ENCODE results near the gene CNOT6. TPM values are rescaled to one million over a fixed set of nuclear protein-coding genes. Genes with fewer than 3 reads are reported as not detected.

The CNOT6 gene
- polyA plus RNA-seq, 6 donors from 2014 or later = 0.84 to 8.8 (median 6.3) TPM

DNA sequence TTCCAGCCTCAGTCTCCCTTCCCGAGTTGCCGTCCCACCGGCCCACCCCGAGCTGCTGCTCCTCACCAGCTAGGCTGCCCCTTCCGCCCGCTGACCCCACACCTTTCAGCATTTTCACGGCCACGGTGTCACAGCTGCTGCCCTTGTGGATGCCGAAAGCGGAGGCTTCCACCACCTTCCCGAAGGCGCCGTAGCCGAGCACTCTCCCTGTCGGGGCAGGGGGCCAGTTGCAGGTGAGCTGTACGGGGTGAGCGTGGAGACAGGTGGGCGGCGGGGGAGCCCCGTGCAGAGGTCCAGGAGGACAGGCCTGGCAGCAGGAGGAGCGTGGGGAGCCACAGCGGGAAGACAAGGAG lies 125.4 kb downstream of the CNOT6 start:
- no peak for ATAC-seq (ENCODE audit: low read depth in 2 of 2)
- H3K9me3 Mint-ChIP-seq = no peaks in the 10 kb centered on the region
- H3K36me3 Mint-ChIP-seq = no peaks in the 10 kb centered on the region
- peaks cover 0 to 8% (median 0%) of the 10 kb centered on the region in 3 donors for H3K27me3 Mint-ChIP-seq
- peak overlapping the region in 1 of 8 donors; percentile 73 for H3K4me3 Mint-ChIP-seq
- no peak for DNase-seq
- no peak overlapping the region for H3K27ac Mint-ChIP-seq
- peaks cover 2 to 6% (median 4%) of the 10 kb centered on the region in 3 donors for H3K4me1 Mint-ChIP-seq

DNA sequence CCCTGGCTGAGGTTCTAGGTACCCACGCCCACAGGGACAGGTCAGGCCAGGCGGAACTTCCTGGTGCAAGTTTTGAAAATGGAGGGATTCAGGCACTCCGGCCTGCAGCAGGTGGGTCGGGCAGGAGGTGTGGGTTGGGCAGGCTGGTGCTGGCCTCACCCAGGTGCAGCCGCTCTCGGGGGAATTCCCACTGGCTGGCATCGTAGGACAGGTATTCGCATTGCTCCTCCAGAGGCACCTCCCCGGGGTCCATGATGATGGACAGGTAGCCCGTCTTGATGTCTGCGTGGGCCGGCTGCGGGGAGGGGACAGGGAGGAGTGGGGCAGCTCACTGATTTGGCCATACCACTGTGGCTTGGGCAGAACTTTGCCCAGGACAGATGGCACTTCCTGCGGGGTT lies 125.8 kb downstream of the CNOT6 start:
- H3K4me3 Mint-ChIP-seq = no peak overlapping the region
- H3K36me3 Mint-ChIP-seq = no peaks in the 10 kb centered on the region
- H3K27me3 Mint-ChIP-seq = peaks cover 0 to 8% (median 0%) of the 10 kb centered on the region in 3 donors
- ATAC-seq (ENCODE audit: low read depth in 2 of 2) (no peak), DNase-seq (no peak)
- H3K27ac Mint-ChIP-seq = no peak overlapping the region
- no peaks in the 10 kb centered on the region for H3K9me3 Mint-ChIP-seq
- peaks cover 2 to 6% (median 4%) of the 10 kb centered on the region in 3 donors for H3K4me1 Mint-ChIP-seq

DNA sequence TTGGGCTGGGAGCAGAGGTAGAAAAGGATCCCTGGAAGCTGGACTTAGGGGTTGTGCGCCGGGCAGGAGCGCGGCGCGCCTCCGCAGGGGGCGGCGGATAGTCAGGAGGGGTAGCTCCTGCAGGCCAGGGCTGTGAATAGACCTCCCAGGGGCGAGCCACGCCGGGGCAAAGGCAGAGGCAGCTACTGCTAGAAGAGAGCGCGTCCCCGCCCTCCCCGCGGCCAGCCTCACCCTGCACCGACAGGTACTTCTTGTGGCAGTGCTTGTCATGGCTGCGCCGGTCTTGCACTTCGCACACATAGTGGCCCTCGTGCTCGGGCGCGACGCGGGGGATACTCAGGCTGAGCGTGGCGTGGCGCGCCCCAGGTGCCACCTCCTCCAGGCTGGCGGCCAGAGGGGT lies 127.1 kb downstream of the CNOT6 start:
- no peak for DNase-seq
- no peaks in the 10 kb centered on the region for H3K36me3 Mint-ChIP-seq
- no peak overlapping the region for H3K4me3 Mint-ChIP-seq
- H3K27me3 Mint-ChIP-seq = peaks cover 0 to 8% (median 0%) of the 10 kb centered on the region in 3 donors
- no peak overlapping the region for H3K27ac Mint-ChIP-seq
- H3K9me3 Mint-ChIP-seq = no peaks in the 10 kb centered on the region
- H3K4me1 Mint-ChIP-seq = peaks cover 4 to 6% (median 4%) of the 10 kb centered on the region in 3 donors
- no peak for ATAC-seq (ENCODE audit: low read depth in 2 of 2)

DNA sequence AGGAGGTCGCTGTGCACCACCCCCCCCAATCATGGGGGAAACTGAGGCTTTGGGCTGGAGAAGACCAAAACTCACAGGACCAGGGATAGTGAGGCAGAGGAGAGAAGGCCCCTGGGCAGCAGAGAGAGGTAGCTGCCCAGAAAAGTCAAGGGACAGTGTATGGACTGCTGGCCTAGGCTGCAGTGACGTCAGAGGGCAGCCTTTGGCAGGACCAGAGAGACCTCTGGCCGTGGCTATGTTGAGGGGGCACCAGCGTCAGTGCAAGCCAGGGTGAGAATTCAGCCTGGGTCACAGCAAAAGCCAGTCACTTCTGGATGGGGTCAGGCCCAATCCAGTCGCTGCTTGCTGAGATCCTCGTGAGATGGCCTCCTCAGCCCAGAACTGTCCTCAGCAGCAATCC lies 128.7 kb downstream of the CNOT6 start:
- H3K4me3 Mint-ChIP-seq = no peak overlapping the region
- peaks cover 0 to 8% (median 0%) of the 10 kb centered on the region in 3 donors for H3K27me3 Mint-ChIP-seq
- no peak for DNase-seq
- H3K4me1 Mint-ChIP-seq = peaks cover 4 to 6% (median 4%) of the 10 kb centered on the region in 3 donors
- no peak overlapping the region for H3K27ac Mint-ChIP-seq
- ATAC-seq (ENCODE audit: low read depth in 2 of 2) = no peak
- no peaks in the 10 kb centered on the region for H3K36me3 Mint-ChIP-seq
- no peaks in the 10 kb centered on the region for H3K9me3 Mint-ChIP-seq

DNA sequence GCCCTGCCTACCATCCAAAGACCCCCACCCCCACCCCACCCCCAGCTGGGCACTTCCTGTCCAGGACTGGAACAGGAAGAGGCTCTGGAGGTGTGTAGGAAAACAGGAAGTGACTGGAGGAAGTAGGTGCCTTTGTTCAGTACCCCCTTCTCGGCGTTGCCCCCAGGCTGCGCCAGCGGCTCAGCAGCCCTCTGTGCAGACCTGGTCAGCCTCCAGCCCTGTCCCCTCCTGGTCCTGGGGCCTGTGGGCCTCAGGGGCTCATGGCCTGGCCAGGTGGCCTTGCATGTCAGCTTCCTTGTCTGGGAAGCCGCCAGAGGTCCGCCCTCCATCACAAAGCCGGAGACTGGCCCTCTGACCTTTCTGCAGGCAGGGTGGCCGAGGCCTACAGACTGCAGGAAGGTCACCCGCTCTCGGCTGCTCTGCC lies 129.2 kb downstream of the CNOT6 start:
- peaks cover 4 to 6% (median 4%) of the 10 kb centered on the region in 3 donors for H3K4me1 Mint-ChIP-seq
- no peaks in the 10 kb centered on the region for H3K36me3 Mint-ChIP-seq
- no peak overlapping the region for H3K4me3 Mint-ChIP-seq
- ATAC-seq (ENCODE audit: low read depth in 2 of 2) (no peak), DNase-seq (no peak)
- peaks cover 0 to 8% (median 0%) of the 10 kb centered on the region in 3 donors for H3K27me3 Mint-ChIP-seq
- no peaks in the 10 kb centered on the region for H3K9me3 Mint-ChIP-seq
- no peak overlapping the region for H3K27ac Mint-ChIP-seq

DNA sequence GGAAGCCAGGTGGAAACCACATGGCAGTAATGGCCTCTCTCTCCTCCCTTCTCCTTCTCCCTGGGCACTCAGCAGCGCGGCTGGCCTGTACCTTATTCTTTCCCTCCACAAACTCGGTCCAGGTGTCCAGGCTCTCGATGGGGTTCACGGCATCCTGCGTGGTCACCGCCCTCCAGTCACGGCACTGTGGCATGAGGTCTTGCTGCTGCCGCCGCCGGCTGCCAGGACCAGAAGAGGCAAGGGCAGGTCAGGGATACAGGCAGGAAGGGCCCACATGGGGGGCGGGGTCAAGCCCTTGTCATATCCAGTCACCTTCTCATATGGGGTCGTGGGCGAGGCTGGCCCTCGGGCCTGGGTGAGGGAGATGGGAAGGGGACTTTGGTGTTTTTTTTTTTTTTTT lies 129.7 kb downstream of the CNOT6 start:
- no peak for DNase-seq
- no peaks in the 10 kb centered on the region for H3K9me3 Mint-ChIP-seq
- ATAC-seq (ENCODE audit: low read depth in 2 of 2) = no peak
- H3K4me1 Mint-ChIP-seq = peaks cover 4 to 6% (median 4%) of the 10 kb centered on the region in 3 donors
- no peaks in the 10 kb centered on the region for H3K36me3 Mint-ChIP-seq
- no peak overlapping the region for H3K4me3 Mint-ChIP-seq
- H3K27me3 Mint-ChIP-seq = peaks cover 0 to 8% (median 0%) of the 10 kb centered on the region in 3 donors
- H3K27ac Mint-ChIP-seq = peak overlapping the region in 2 of 6 donors; percentile 70 to 80

DNA sequence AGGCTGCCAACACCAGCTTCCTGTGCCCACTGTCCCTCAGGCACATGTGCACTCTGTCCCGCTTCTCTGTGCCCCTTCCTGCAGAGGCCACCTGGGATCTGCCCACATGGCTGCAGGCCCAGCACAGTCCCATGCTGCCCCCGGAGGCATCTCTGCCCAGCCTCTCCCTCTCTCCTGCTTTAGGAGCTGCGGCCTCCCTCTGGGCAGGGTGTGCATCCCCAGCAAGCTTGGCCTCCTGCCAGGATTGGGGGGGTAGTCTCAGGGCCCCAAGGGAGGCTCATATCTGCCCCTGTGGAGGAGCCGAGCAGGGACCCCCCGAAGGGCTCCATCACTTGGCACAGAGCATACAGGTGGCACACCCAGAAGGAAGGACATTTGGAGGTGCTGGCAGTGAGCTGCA lies 130.4 kb downstream of the CNOT6 start:
- H3K36me3 Mint-ChIP-seq = no peaks in the 10 kb centered on the region
- ATAC-seq (ENCODE audit: low read depth in 2 of 2) (no peak), DNase-seq (no peak)
- H3K27ac Mint-ChIP-seq = no peak overlapping the region
- H3K27me3 Mint-ChIP-seq = peaks cover 0 to 6% (median 0%) of the 10 kb centered on the region in 3 donors
- H3K9me3 Mint-ChIP-seq = no peaks in the 10 kb centered on the region
- no peak overlapping the region for H3K4me3 Mint-ChIP-seq
- peaks cover 4 to 5% (median 4%) of the 10 kb centered on the region in 3 donors for H3K4me1 Mint-ChIP-seq

DNA sequence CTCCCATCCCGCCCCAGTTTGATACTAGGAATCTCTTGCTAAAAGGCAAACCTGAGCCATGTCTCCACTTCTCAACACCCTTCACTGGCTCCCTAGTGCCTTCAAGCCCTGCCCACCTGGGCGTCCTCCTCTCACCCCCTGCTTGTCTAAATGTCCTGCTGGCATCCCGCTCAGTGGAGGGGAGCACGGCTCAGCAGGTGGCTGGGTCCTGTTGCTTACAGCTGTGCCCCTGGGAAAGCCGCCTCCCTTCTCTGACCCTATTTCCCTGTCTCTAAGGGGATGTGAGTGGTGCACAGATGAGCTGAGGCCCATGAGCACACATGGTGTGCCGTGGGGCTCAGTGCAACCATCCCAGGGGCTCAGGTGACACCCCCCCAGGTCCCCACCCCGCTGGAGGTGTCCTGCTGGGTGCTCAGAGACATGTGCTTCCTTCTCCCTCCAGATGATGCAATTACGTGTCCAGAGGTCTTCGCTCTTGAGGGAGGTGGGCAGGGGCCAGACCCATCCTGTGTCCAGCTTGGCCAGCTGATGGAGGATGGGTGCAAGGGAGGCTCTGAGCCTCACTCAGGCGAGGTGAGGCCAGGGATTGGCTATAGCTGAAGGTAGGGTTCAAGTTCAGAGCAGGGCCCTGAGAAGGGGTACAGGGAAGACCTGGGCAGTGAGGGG lies 131.1 kb downstream of the CNOT6 start:
- Mint-ChIP-seq H3K9me3 (no peaks in the 10 kb centered on the region), H3K36me3 (no peaks in the 10 kb centered on the region), H3K4me3 (peak overlapping the region in 1 of 8 donors; percentile 71), H3K27me3 (no peaks in the 10 kb centered on the region), H3K4me1 (peaks cover 0 to 4% (median 4%) of the 10 kb centered on the region in 3 donors), H3K27ac (no peak overlapping the region)
- ATAC-seq (ENCODE audit: low read depth in 2 of 2) = no peak
- DNase-seq = no peak

DNA sequence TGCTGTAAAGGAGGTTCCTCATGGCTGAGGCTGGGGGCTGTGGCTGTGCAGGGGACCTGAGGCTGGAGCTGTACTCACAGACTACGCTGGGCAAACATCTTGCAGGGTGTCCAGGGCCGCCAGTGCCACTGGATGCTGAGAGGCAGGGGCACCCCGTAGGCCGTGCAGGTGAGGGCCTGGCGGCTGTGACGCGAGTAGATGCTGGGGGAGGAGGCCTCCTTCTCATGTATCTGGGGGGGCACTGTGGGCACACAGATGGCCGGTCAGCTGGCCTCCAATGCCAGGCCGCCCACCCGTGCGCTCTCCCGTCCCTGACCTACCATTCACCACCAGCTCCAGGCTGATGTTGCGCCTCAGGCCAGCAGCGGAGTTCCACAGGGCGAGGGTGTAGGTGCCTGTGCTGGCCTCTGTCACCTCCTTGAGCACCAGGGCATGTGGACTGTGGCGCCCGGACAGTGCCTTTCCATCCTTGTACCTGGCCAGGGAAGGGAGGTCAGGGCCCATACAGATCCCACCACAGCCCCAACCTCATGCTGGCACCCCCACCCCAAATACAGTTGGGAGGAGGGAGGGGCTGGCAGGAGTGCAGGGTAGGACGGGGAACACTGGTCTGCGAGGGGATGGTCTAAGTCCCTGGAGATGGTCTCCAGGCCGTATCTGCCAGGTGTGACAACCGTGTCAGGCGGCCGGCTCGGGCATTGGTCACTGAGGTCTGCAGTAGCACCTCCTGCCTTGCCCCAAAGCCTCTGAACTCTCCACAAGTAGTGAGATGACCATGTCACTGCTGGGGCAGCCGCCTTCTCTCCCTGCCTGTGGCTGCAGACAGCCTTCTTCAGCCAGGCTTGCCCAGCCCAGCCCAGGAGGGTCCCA lies 131.8 kb downstream of the CNOT6 start:
- no peak overlapping the region for H3K27ac Mint-ChIP-seq
- no peaks in the 10 kb centered on the region for H3K36me3 Mint-ChIP-seq
- no peak overlapping the region for H3K4me3 Mint-ChIP-seq
- DNase-seq (no peak), ATAC-seq (ENCODE audit: low read depth in 2 of 2) (no peak)
- H3K9me3 Mint-ChIP-seq = no peaks in the 10 kb centered on the region
- H3K4me1 Mint-ChIP-seq = peaks cover 0 to 4% (median 4%) of the 10 kb centered on the region in 3 donors
- H3K27me3 Mint-ChIP-seq = no peaks in the 10 kb centered on the region

DNA sequence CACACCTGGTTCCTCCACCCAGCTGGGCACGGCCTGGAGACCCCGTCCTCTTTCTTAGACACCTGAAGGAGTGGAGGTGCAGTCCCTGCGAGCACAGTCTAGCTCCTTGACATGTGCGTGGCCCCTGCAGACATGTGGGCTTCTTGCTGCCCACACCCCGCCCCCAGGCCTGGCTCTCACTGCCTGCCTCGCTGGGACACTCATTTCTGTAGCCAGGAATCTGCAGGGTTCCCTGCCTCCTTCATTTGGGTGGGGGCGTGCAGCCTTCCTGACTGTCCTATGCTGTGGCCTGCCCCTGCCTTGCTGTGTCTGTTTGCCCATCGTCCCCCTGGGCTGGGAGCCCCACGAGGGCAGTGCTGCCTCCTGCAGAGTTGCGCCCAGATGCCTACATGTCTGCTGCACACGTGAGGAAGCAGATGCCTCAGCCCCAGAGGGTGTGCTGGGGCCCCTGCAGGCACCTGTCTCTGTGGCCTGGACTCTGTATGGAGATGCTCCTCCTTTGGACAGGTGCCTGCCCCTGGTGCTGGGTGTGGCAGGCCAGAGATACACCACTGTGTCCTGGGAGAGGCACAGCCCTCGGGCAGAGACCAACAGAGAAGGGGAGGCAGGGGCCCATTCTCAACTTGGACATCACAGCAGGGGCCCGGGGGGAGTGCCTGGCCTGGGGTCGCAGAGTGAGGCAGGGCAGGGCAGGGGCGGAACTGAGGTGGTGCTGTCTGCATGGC lies 132.6 kb downstream of the CNOT6 start:
- Mint-ChIP-seq H3K4me3 (no peak overlapping the region), H3K36me3 (no peaks in the 10 kb centered on the region), H3K27me3 (no peaks in the 10 kb centered on the region), H3K9me3 (no peaks in the 10 kb centered on the region), H3K4me1 (peaks cover 0 to 4% (median 4%) of the 10 kb centered on the region in 3 donors), H3K27ac (no peak overlapping the region)
- DNase-seq = no peak
- ATAC-seq (ENCODE audit: low read depth in 2 of 2) = no peak

DNA sequence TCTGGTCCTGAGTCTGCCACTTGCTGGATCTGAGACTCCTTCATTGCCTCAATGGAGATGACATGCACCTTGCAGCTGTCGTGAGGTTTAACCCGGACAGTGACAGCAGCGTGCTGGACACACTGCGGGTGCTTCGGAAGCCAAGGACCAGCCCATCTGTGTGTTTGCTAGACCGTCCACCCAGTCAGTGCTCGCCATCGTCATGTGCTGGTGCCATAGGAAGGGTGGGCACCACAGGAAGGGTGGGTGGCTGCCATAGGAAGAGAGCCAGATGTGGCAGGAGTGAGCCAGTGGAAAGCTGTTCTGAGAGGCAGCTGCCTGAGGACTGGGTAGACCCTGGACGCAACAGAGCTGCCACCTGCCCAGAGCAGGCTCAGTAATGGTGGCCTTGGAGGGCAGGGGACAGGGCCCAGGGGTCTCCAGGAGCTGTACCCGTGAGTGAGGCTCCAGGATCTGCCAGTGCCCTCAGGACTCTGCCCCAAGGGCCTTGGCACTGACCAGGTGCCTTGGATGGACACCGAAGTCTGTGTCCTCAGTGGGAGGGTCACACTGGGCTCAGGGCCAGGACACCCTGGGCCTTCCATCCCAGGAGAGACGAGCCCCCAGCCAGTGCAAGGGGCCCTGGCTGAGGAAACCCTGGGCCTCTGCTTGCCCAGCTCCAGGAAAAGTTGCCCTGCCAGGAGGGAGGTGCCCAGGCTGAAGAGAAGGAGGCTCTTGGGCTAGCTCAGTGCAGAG lies 133.4 kb downstream of the CNOT6 start:
- DNase-seq = no peak
- Mint-ChIP-seq H3K36me3 (no peaks in the 10 kb centered on the region), H3K27me3 (peaks cover 0 to 4% (median 0%) of the 10 kb centered on the region in 3 donors), H3K27ac (no peak overlapping the region), H3K9me3 (no peaks in the 10 kb centered on the region), H3K4me1 (peaks cover 0 to 4% (median 4%) of the 10 kb centered on the region in 3 donors), H3K4me3 (no peak overlapping the region)
- ATAC-seq (ENCODE audit: low read depth in 2 of 2) = no peak
